Sciatic nerve (tissue), 2 donors: ENCODE measurements around the gene FYN. TPM values are rescaled to one million over a fixed set of nuclear protein-coding genes. Genes with fewer than 3 reads are reported as not detected.
"Not testable (repeated sequence)": the region's sequence is repeated elsewhere in the genome, so short reads cannot be mapped to it uniquely, and the experiment has no call there.

ENCODE experiments used
- ATAC-seq: fragments of 200-7000 bp; cut with Tn5 transposase; one replicate; pipeline ENCODE4 v1.9.1; 2020; ENCODE audit warnings: mild to moderate bottlenecking, moderate library complexity
- DNase-seq: peaks from one replicate; pipeline ENCODE4 v3.0.0-alpha.2; 2020; ENCODE audit warnings: low spot score
- intact Hi-C: fragments of 100-400 bp; cut with DNase I; formaldehyde crosslinking; loops from one replicate; pipeline ENCODE4 v1.14.2; 2022
- total RNA-seq: library from RNA; stranded (reverse); fragmentation: NEBNext Ultra II Directional; extraction: Animal tissue kit (Norgen Biotek cat#: 25700); gene quantifications from one replicate; pipeline ENCODE4 v1.2.1, GENCODE V29; 2021
- donor health status: DM: no; HTN: no; CAD: no.
- donor health status: DM: no; HTN: no; CAD: no.

FYN gene
- total RNA-seq, 1 donor from 2014 or later, result 173 TPM

DNA sequence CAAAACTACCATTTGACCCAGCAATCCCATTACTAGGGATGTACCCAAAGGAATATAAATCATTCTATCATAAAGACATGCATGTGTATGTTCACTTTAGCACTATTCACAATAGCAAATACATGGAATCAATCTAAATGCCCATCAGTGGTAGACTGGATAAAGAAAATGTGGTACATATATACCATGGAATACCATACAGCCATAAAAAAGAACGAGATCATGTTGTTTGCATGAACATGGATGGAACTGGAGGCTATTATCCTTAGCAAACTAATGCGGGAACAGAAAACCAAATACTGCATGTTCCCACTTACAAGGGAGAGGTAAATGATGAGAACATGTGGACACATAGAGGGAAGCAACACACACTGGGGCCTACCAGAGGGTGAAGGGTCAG lies 13.5 kb upstream of the FYN start:
- intact Hi-C loops, result not testable (repeated sequence)

DNA sequence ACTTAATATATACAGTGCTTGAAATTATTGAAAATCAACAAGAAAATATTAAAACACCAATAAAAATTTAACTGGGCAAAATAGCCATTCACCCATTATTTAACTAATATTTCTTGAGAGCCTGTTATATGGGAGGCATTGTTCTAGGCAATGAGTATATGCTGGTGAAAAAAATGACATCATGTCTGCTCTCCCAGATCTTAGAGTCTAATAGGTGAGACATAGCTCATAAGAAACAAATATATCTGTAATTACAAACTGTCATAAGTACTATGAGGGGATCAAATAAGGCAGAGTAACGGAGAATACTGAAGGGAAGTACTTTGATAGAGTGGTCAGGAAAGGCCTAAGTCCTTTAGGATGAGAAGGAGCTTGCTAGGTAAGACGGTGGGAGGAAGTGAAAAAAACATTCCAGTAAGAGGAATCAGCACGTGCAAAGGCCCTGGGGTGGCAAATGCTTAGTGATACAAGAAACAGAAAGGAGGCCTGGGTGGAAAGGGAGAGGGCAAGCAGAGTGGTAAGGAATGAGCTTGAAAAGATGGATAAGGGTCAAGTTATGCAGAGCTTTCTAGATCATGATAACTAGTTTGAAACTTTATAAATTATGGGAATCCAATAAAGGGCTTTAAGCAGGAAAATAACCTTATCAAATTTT lies 12.2 kb upstream of the FYN start:
- intact Hi-C loops, result no loop called here
- ATAC-seq (no peak), DNase-seq (no peak)

More for the DNA sequence above, 13.5 kb upstream of the FYN start:
- not testable (repeated sequence) for DNase-seq, ATAC-seq

- intact Hi-C loops, result no loop called here
- ATAC-seq (no peak), DNase-seq (no peak)
These were observed 10.8 kb upstream of the FYN start for GRCh38 chr6:111884068-111884467.

- intact Hi-C loops, result no loop called here
- DNase-seq, result no peak
These were observed 7.1 kb upstream of the FYN start for GRCh38 chr6:111880181-111880888.

DNA sequence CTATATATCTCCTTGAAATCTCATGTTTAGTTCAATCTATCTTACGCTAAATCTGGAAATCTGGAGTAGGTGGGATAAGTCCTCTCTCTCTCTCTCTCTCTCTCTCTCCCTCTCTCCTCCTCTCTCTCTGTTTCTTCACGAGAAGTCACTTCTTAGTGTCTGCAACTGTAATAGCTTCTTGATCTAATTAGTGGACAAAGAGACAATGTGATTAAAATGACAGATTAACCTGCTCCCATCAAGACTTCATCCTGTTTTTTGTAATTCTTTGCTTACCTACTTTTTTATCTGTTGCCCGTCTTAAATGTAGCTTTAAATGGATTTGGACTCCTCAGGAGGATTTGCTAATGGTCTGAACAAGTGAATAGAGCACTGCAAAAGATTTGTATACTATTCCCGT lies 2.5 kb upstream of the FYN start:
- ATAC-seq, result no peak
- no peak for DNase-seq
- intact Hi-C loops, result loop anchor here (10.0 kb wide), 2 partner anchors 119 to 161 kb away; no protein-coding TSS in a partner anchor

More at GRCh38 chr6:111880181-111880888, 7.1 kb upstream of the FYN start:
- no peak for ATAC-seq

DNA sequence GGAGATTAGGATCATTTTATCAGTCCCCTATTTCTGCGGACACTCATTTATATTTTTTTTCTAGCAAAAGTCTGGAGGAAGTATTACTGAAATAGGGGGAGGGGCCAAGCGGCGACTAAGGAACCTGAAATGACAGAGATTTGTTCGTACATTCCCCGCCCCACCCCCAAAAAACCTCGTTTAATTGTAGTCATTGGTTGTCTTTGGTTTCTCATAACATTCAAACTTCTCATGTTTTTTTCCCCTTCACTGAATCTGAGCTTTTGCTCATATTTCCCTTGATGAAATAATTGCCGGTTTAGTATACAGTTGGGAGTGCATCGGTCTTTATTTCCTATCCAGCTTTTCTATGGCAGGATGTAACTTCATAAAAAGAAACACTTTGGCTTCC lies 768 bp upstream of the FYN start:
- intact Hi-C loops, result loop anchor here (10.0 kb wide), 2 partner anchors 121 to 159 kb away; no protein-coding TSS in a partner anchor
- no peak for ATAC-seq
- DNase-seq, result no peak

DNA sequence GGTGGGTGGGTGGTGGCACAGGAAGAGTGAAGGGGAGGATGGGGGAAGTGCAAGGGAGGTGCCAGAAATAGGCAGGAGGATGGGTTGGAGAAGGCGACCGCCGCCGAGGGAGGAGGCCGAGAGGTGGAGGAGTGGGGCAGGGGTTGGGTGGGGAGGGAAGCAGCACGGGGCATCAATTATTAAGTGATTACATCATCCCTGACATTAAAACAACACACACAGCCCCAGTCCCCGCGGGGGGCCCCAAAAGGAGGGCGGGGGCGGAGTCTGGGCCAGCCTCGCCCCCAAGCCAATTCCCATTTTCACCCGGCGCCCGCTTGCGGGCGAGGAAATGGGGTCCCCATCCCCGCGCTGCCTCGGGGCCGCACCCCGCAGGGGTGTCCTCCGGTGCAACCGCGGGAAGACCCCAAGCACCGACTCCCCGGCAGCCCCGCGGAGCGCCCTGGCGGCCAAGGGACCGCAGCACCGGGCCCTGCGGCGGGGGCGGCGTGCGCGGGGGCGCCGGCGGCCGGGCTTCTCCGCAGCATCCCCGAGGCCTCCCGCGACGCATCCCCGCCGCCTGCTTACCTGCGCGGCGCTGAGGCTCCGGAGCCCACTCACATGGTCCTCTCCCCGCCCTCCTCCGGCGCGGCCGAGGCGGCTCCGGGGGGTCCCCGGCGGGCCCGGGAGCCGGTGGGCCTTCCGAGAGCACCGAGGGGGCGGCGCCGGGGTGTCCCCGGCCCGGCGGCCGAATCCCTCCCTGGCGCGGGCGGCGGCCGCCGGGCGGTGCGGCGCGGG lies 663 bp downstream of the FYN start:
- intact Hi-C loops, result loop anchor here (10.0 kb wide), 2 partner anchors 122 to 158 kb away; no protein-coding TSS in a partner anchor
- ATAC-seq (peak; percentile 60), DNase-seq (peak; percentile 72)

DNA sequence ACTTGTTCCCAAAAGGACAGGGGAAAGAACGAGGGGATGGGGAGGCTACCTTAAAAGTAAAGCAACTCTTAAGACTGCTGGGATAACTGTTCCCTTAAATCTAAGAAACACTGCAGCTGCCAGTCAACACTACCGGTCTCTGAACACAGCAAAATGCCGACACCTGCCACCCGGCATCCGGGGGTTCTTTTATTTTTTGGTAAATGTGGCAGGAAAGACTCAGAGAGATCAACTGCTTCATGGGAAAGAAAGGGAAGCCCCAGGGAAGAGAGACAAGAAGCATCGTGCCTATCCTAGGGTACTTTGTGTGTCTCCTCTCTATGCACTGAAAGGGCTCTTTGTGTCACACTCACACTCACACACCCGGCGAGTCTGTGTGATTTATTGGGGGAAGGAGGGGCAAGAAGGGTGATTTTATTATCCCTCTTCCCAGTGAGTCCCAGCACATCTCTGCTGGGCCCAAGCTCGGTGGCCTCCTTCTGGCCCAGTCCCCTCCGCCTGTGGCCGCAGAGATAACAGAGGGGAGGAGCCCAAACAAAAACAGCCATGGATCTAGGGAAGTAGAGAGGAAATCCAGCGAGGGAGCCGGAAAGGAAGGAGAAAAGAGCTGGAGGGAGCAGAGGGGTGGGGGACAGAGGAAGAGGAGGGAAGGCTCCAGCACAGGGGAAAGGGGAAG lies 1.4 kb downstream of the FYN start:
- intact Hi-C loops, result loop anchor here (10.0 kb wide), 2 partner anchors 123 to 157 kb away; no protein-coding TSS in a partner anchor
- ATAC-seq, result peak; percentile 37
- peak; percentile 65 for DNase-seq

DNA sequence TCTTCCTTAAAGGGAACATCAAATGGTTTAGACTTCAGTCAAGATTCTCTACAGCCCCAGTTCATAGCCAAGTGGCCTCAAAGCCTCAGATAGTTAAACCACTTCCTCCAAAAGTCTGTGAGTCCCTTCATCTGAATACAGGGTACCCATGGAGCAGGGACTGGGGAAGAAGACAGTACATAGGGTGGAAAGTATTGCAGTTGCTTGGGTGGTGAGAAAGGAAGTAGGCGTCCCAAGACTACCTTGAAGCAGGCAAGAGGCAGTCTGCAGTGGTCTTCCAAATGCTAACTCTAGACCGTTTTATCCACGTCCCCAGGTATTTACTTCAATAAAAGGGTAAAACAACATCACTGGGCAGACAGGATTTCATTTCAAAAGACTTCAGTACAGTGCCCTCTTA lies 2.0 kb downstream of the FYN start:
- intact Hi-C loops, result loop anchor here (10.0 kb wide), 2 partner anchors 124 to 156 kb away; no protein-coding TSS in a partner anchor
- no peak for DNase-seq
- no peak for ATAC-seq

DNA sequence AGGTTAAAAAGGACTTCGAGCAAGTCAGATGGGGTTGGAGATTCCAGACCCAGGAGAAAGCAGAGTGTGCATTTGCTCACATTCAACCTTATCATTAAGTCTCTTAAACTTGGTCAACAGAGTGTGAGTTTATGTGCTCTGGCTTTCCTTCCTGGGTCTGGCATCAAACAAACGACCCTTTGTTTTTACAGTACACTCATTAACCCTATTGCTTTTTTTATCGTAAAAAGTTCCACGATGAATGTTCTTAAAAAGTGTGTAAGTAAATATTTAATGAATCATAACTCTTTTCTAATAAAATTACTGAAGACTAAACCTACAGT lies 2.5 kb downstream of the FYN start:
- intact Hi-C loops, result loop anchor here (10.0 kb wide), 2 partner anchors 124 to 156 kb away; no protein-coding TSS in a partner anchor
- ATAC-seq (no peak), DNase-seq (no peak)

DNA sequence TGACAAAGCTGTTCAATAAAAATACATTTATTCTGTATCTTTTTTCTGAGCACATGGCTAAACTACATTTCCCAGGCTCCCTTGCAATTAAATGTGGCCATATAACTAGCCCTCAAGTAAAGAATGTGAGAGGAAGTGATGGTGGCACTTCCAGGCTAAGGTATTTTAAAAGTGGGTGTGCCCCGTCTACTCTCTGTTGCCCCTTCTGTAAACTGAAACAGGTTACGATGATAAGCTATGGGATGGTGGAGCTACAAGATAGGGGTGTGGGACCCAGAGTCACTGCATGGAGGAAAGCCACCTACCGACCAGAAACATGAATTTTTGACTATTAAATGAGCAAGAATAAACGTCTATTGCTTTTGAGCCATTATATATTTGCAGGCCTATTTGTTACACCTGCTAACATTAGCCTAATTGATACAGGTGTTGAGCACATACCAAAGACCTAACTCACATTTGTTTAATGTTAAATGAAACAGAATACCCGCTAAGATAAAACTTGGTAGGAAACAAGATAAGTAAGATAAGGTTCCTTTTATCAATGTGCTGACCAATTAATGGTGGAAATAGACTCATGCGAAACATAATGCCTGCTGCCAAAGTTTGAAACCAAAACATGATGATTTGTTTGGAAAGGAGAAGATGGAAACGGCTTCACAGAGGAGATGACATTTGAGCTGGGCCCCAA lies 3.1 kb downstream of the FYN start:
- intact Hi-C loops, result loop anchor here (10.0 kb wide), 2 partner anchors 125 to 155 kb away; no protein-coding TSS in a partner anchor
- no peak for DNase-seq
- no peak for ATAC-seq

DNA sequence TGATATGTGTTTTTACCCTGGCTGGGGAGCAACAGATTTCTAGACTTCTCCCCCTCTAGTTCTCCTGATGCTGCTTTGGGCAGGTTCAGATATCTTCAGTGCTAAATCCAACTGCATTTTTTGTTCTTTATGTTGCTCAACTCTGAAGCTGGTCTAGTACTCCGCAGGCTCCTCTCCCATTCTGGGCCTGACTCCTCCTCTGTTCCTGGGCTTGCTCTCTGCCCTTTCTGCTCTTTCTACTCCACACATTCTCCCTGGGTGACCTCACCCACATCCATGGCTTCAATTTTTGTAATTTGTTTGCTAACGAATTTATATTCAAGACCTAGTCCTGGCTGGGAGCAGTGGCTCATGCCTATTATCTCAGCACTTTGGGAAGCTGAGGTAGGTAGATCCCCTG lies 6.4 kb downstream of the FYN start:
- no peak for DNase-seq
- intact Hi-C loops, result no loop called here
- no peak for ATAC-seq

GRCh38 chr6:111865909-111866546 lies 7.2 kb downstream of the FYN start:
- DNase-seq (no peak), ATAC-seq (no peak)
- intact Hi-C loops, result loop anchor here (1.0 kb wide), 1 partner anchor 42 kb away; no protein-coding TSS in a partner anchor

DNA sequence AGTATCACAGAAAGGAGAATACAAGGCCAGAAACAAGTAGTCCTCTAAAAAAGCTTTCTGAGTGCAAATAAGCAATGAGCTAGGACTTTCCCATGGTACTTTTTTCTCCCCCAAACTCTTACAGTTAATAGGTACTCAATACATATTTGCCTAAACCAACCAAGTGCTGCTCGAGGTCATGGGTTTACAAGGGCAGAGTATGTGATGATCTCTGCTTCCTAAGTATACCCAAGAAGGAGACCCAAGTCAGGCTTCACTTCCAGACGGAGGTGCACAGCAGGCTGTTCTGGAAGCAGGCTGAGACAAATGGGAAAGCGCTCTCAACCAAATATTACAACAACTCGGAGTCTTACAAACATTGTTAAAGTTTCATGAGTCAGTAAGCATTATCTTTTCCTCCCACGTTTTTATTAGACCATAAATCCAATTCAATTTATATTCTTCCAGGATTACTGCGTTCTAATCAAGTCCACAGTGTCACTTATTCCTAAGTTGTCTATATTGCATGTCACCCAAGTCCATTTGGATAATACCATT lies 8.1 kb downstream of the FYN start:
- intact Hi-C loops, result loop anchor here (1.0 kb wide), 1 partner anchor 41 kb away; no protein-coding TSS in a partner anchor
- no peak for ATAC-seq
- no peak for DNase-seq

DNA sequence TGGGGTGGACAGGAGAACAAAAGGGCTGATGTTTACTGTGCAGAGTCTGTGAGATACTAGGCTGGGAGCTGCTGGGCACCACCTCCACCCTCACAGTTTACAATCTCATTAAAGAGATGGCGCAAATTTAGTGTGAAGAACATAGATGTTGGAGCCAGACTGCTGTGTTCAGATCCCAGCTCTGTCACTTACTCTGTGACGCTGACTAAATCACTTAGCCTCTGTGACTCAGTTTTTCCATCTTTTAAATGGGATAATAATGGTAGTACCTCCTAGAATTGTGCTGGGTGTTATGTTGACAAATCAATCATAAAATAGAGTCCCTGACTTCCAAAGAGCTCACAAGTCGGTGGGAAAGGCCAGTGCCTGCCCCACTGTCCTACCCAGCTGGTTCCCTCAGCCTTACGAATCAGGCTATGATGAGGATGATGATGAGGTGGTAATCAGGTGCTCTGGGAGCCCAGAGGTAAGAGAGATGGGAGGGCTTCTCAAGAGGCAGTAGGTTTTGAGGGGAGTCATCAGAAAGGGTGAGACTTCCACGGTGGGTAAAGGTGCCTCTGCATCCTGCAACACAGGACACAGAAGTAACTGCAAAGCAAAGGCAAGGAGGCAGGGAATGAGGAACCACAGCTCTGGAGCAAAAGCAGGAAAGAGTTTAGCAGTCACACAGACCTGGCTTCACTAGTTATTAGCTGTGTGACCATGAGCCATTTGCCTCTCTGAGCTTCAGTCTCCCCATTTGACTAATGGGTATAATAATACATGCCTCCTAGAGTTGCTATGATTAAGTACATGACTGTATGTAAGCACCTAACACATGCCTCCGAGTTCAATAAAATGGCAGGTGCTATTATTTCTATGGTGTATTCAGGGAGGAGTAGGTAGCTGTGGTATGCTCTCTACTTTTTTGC lies 8.9 kb downstream of the FYN start:
- DNase-seq (no peak), ATAC-seq (no peak)
- intact Hi-C loops, result loop anchor here (1.0 kb wide), 1 partner anchor 40 kb away; no protein-coding TSS in a partner anchor

DNA sequence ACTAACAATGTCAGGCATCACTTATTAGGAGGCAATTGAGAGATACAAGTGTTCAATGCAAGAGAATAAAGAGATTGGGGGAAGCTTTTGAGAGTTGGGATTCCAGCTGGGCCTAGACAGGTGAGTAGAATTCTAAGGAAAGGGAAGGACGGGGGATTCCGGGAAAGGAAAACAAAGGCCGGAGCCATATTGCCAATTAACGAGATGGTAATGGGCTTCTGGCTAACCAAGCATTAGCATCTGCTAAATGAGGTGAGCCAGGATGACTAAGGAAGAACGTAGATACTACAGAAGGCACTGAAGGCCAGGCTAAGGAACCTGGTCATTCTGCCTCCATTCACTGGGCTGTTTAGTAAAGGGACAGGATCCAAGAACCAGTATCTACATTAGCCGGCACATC lies 10.5 kb downstream of the FYN start:
- intact Hi-C loops, result no loop called here

DNA sequence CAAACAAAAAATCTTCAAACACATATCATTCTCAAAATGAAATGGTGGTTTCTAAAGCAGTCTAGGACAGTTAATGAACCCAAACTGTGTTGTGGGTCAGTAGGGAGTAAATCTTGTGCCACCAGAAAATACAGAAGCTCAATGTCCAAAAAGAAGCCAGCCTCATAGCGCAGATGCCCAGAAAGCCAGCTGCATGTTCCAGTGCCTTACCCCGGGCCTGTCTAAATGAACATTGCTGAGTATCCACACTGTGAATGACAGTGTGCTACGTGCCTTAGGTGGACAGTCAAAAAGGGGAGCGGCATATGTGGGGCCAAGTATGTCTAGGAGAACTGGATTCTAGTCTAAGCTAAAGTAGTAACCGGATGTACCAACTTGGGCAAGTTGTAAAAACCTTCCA lies 10.9 kb downstream of the FYN start:
- ATAC-seq (no peak), DNase-seq (no peak)
- intact Hi-C loops, result no loop called here

More for the DNA sequence above, 10.5 kb downstream of the FYN start:
- DNase-seq (no peak), ATAC-seq (no peak)
